Activated T-cell treated with anti-CD3 and anti-CD28 coated beads, Interleukin-2, amount 50 U/mL, for 72 hours (primary cell): ENCODE measurements around the gene DAAM1. TPM values are rescaled to one million over a fixed set of nuclear protein-coding genes. Genes with fewer than 3 reads are reported as not detected.

ENCODE experiments used
- ATAC-seq, 2 donors: fragments of 150-1000 bp; cut with Tn5 transposase; replicated peaks in 1 of 2; 2 replicates each; pipeline ENCODE4 v1.10.0; 2021; ENCODE audit warnings: moderate library complexity in 2 of 2, mild to moderate bottlenecking in 1 of 2
- DNase-seq, 2 donors: peaks; one replicate each; pipeline ENCODE4 v3.0.0; 2021 to 2022; ENCODE audit warnings: mixed read lengths in 1 of 2
- H3K27ac Mint-ChIP-seq: one replicate; pipeline ENCODE4 v1.8.0; 2022; ENCODE audit warnings: mild to moderate bottlenecking, moderate library complexity, mixed read lengths
- H3K27me3 Mint-ChIP-seq: one replicate; pipeline ENCODE4 v1.8.0; 2022; ENCODE audit warnings: low read depth, mixed read lengths
- H3K36me3 Mint-ChIP-seq, 2 donors: one replicate each; pipeline ENCODE4 v1.8.0; 2022; ENCODE audit warnings: mixed read lengths in 2 of 2, mild to moderate bottlenecking in 1 of 2; ENCODE audit not compliant: insufficient read depth in 2 of 2
- H3K4me1 Mint-ChIP-seq: one replicate; pipeline ENCODE4 v1.8.0; 2022; ENCODE audit warnings: low read depth, mixed read lengths
- H3K4me3 Mint-ChIP-seq, 2 donors: one replicate each; pipeline ENCODE4 v1.8.0; 2022; ENCODE audit warnings: mild to moderate bottlenecking in 2 of 2, mixed read lengths in 2 of 2, moderate library complexity in 2 of 2
- H3K9me3 Mint-ChIP-seq, 2 donors: one replicate each; pipeline ENCODE4 v1.8.0; 2022; ENCODE audit warnings: mixed read lengths in 2 of 2
- total RNA-seq, 2 donors: library from RNA; stranded (reverse); gene quantifications; one replicate each; pipeline ENCODE4 v1.2.3, GENCODE V29; 2022

DAAM1 gene
- total RNA-seq, 2 donors from 2014 or later = 7.8 to 14.1 TPM

GRCh38 chr14:59274991-59275391 lies 86.5 kb downstream of the DAAM1 start:
- ATAC-seq (no peak), DNase-seq (no peak)
- no peaks in the 10 kb centered on the region for H3K9me3 Mint-ChIP-seq
- no peaks in the 10 kb centered on the region for H3K36me3 Mint-ChIP-seq
- H3K27me3 Mint-ChIP-seq = peaks cover 6% of the 10 kb centered on the region
- H3K4me3 Mint-ChIP-seq = no peak overlapping the region
- no peak overlapping the region for H3K27ac Mint-ChIP-seq
- H3K4me1 Mint-ChIP-seq = peaks cover 22% of the 10 kb centered on the region

- H3K4me1 Mint-ChIP-seq = peaks cover 22% of the 10 kb centered on the region
- DNase-seq = peak in 1 of 2 donors; percentile 14
- H3K36me3 Mint-ChIP-seq = no peaks in the 10 kb centered on the region
Observed at GRCh38 chr14:59275668-59276067, 87.2 kb downstream of the DAAM1 start.

GRCh38 chr14:59276235-59276634 lies 87.8 kb downstream of the DAAM1 start:
- ATAC-seq = no peak
- Mint-ChIP-seq H3K4me1 (peaks cover 22% of the 10 kb centered on the region), H3K36me3 (no peaks in the 10 kb centered on the region), H3K9me3 (no peaks in the 10 kb centered on the region), H3K4me3 (no peak overlapping the region), H3K27me3 (peaks cover 6% of the 10 kb centered on the region), H3K27ac (peak overlapping the region; percentile 63)
- DNase-seq = no peak

More at GRCh38 chr14:59275668-59276067, 87.2 kb downstream of the DAAM1 start:
- Mint-ChIP-seq H3K27me3 (peaks cover 6% of the 10 kb centered on the region), H3K9me3 (no peaks in the 10 kb centered on the region), H3K27ac (peak overlapping the region; percentile 76), H3K4me3 (peak overlapping the region in 1 of 2 donors; percentile 78)
- peak; percentile 89 to 90 for ATAC-seq

- DNase-seq = no peak
- Mint-ChIP-seq H3K36me3 (no peaks in the 10 kb centered on the region), H3K4me1 (peaks cover 22% of the 10 kb centered on the region), H3K27ac (no peak overlapping the region), H3K9me3 (peaks cover 0 to 1% of the 10 kb centered on the region in 2 donors), H3K27me3 (peaks cover 6% of the 10 kb centered on the region), H3K4me3 (no peak overlapping the region)
- ATAC-seq = peak; percentile 49 to 80
Observed at GRCh38 chr14:59277659-59278058, 89.2 kb downstream of the DAAM1 start.

- H3K9me3 Mint-ChIP-seq = peaks cover 0 to 1% of the 10 kb centered on the region in 2 donors
- no peaks in the 10 kb centered on the region for H3K36me3 Mint-ChIP-seq
- H3K4me3 Mint-ChIP-seq = no peak overlapping the region
- peaks cover 22% of the 10 kb centered on the region for H3K4me1 Mint-ChIP-seq
- peaks cover 2% of the 10 kb centered on the region for H3K27me3 Mint-ChIP-seq
- ATAC-seq = no peak
- H3K27ac Mint-ChIP-seq = no peak overlapping the region
- DNase-seq = no peak
Observed at GRCh38 chr14:59278111-59278510, 89.6 kb downstream of the DAAM1 start.

GRCh38 chr14:59280961-59281360 lies 92.5 kb downstream of the DAAM1 start:
- no peak overlapping the region for H3K27ac Mint-ChIP-seq
- peaks cover 11% of the 10 kb centered on the region in 2 donors for H3K9me3 Mint-ChIP-seq
- ATAC-seq = no peak
- peaks cover 8% of the 10 kb centered on the region for H3K4me1 Mint-ChIP-seq
- no peaks in the 10 kb centered on the region for H3K27me3 Mint-ChIP-seq
- no peak for DNase-seq
- H3K4me3 Mint-ChIP-seq = no peak overlapping the region
- H3K36me3 Mint-ChIP-seq = peaks cover 11 to 12% of the 10 kb centered on the region in 2 donors

- DNase-seq = no peak
- no peak overlapping the region for H3K4me3 Mint-ChIP-seq
- H3K27ac Mint-ChIP-seq = no peak overlapping the region
- H3K36me3 Mint-ChIP-seq = peaks cover 12 to 14% of the 10 kb centered on the region in 2 donors
- H3K27me3 Mint-ChIP-seq = no peaks in the 10 kb centered on the region
- no peak for ATAC-seq
- peaks cover 11% of the 10 kb centered on the region in 2 donors for H3K9me3 Mint-ChIP-seq
- no peaks in the 10 kb centered on the region for H3K4me1 Mint-ChIP-seq
Observed at GRCh38 chr14:59281609-59282377, 93.3 kb downstream of the DAAM1 start.

- DNase-seq (no peak), ATAC-seq (no peak)
- Mint-ChIP-seq H3K27me3 (no peaks in the 10 kb centered on the region), H3K36me3 (peaks cover 12 to 14% of the 10 kb centered on the region in 2 donors), H3K9me3 (peaks cover 11% of the 10 kb centered on the region in 2 donors), H3K4me1 (no peaks in the 10 kb centered on the region), H3K27ac (no peak overlapping the region), H3K4me3 (no peak overlapping the region)
Observed at GRCh38 chr14:59282378-59282765, 93.9 kb downstream of the DAAM1 start.

GRCh38 chr14:59283361-59283760 lies 94.9 kb downstream of the DAAM1 start:
- H3K27ac Mint-ChIP-seq = no peak overlapping the region
- ATAC-seq = no peak
- DNase-seq = no peak
- H3K36me3 Mint-ChIP-seq = peaks cover 12 to 14% of the 10 kb centered on the region in 2 donors
- peaks cover under 1% of the 10 kb centered on the region for H3K4me1 Mint-ChIP-seq
- H3K9me3 Mint-ChIP-seq = peaks cover 11 to 15% of the 10 kb centered on the region in 2 donors
- H3K4me3 Mint-ChIP-seq = no peak overlapping the region
- no peaks in the 10 kb centered on the region for H3K27me3 Mint-ChIP-seq

- H3K9me3 Mint-ChIP-seq = peaks cover 14 to 18% of the 10 kb centered on the region in 2 donors
- ATAC-seq = no peak
Observed at GRCh38 chr14:59284059-59284458, 95.6 kb downstream of the DAAM1 start.

GRCh38 chr14:59292028-59292427 lies 103.6 kb downstream of the DAAM1 start:
- ATAC-seq = no peak
- no peak for DNase-seq
- no peaks in the 10 kb centered on the region for H3K27me3 Mint-ChIP-seq
- no peak overlapping the region for H3K4me3 Mint-ChIP-seq
- H3K9me3 Mint-ChIP-seq = peaks cover 4 to 7% of the 10 kb centered on the region in 2 donors
- H3K4me1 Mint-ChIP-seq = peaks cover 4% of the 10 kb centered on the region
- no peak overlapping the region for H3K27ac Mint-ChIP-seq
- peaks cover 2 to 3% of the 10 kb centered on the region in 2 donors for H3K36me3 Mint-ChIP-seq

More at GRCh38 chr14:59284059-59284458, 95.6 kb downstream of the DAAM1 start:
- DNase-seq = no peak
- H3K27ac Mint-ChIP-seq = no peak overlapping the region
- H3K36me3 Mint-ChIP-seq = peaks cover 14 to 17% of the 10 kb centered on the region in 2 donors
- H3K27me3 Mint-ChIP-seq = no peaks in the 10 kb centered on the region
- H3K4me3 Mint-ChIP-seq = no peak overlapping the region
- H3K4me1 Mint-ChIP-seq = peaks cover 4% of the 10 kb centered on the region

- Mint-ChIP-seq H3K9me3 (peaks cover 4 to 5% of the 10 kb centered on the region in 2 donors), H3K36me3 (peaks cover 2 to 3% of the 10 kb centered on the region in 2 donors), H3K27me3 (no peaks in the 10 kb centered on the region), H3K27ac (no peak overlapping the region), H3K4me1 (peaks cover 4% of the 10 kb centered on the region), H3K4me3 (no peak overlapping the region)
- DNase-seq (no peak), ATAC-seq (no peak)
Observed at GRCh38 chr14:59292921-59293534, 104.6 kb downstream of the DAAM1 start.

- DNase-seq = no peak
- Mint-ChIP-seq H3K9me3 (no peaks in the 10 kb centered on the region), H3K4me1 (no peaks in the 10 kb centered on the region), H3K4me3 (no peak overlapping the region), H3K27ac (no peak overlapping the region), H3K36me3 (no peaks in the 10 kb centered on the region), H3K27me3 (no peaks in the 10 kb centered on the region)
- ATAC-seq = no peak
Observed at GRCh38 chr14:59293935-59294661, 105.6 kb downstream of the DAAM1 start.
